WI38 (cell line): Measurements from ENCODE around the gene ZSWIM8.
A peak's percentile ranks its signal among the peaks of the same experiment; 100 is the strongest.

ENCODE experiments used
- H3K4me3 ChIP-seq: 2 replicates; pipeline ENCODE4 v1.5.1; 2011; ENCODE audit warnings: low read depth, mild to moderate bottlenecking, control low read depth, low read length
- CTCF ChIP-seq: IDR thresholded peaks from 2 replicates; pipeline ENCODE4 v1.5.1; 2012; ENCODE audit warnings: low read depth, mild to moderate bottlenecking, control low read depth, low read length

Gene ZSWIM8

GRCh38 chr10:73765066-73765465, 20.3 kb upstream of the ZSWIM8 start:
- H3K4me3 ChIP-seq: no peak overlapping the region
- TF ChIP-seq CTCF: no peak

- H3K4me3 ChIP-seq: no peak overlapping the region
Observed at GRCh38 chr10:73768881-73769280, 16.5 kb upstream of the ZSWIM8 start.

GRCh38 chr10:73769396-73769795, 16.0 kb upstream of the ZSWIM8 start:
- no peak for TF ChIP-seq CTCF
- no peak overlapping the region for H3K4me3 ChIP-seq

More at GRCh38 chr10:73768881-73769280, 16.5 kb upstream of the ZSWIM8 start:
- TF ChIP-seq CTCF: no peak

GRCh38 chr10:73771722-73772280, 13.6 kb upstream of the ZSWIM8 start:
- peak overlapping the region; percentile 78 for H3K4me3 ChIP-seq
- TF ChIP-seq CTCF: no peak

- TF ChIP-seq CTCF: no peak
- H3K4me3 ChIP-seq: peak overlapping the region; percentile 78
Observed at GRCh38 chr10:73772281-73773151, 12.9 kb upstream of the ZSWIM8 start.

GRCh38 chr10:73773152-73773879, 12.1 kb upstream of the ZSWIM8 start:
- TF ChIP-seq CTCF: no peak
- peak overlapping the region; percentile 78 for H3K4me3 ChIP-seq

- H3K4me3 ChIP-seq: peak overlapping the region; percentile 78
Observed at GRCh38 chr10:73774637-73775036, 10.8 kb upstream of the ZSWIM8 start.

More at GRCh38 chr10:73774637-73775036, 10.8 kb upstream of the ZSWIM8 start:
- TF ChIP-seq CTCF: no peak
